ENCODE measurements around the gene CALHM4.

The CALHM4 gene, protein sequence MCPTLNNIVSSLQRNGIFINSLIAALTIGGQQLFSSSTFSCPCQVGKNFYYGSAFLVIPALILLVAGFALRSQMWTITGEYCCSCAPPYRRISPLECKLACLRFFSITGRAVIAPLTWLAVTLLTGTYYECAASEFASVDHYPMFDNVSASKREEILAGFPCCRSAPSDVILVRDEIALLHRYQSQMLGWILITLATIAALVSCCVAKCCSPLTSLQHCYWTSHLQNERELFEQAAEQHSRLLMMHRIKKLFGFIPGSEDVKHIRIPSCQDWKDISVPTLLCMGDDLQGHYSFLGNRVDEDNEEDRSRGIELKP

DNA sequence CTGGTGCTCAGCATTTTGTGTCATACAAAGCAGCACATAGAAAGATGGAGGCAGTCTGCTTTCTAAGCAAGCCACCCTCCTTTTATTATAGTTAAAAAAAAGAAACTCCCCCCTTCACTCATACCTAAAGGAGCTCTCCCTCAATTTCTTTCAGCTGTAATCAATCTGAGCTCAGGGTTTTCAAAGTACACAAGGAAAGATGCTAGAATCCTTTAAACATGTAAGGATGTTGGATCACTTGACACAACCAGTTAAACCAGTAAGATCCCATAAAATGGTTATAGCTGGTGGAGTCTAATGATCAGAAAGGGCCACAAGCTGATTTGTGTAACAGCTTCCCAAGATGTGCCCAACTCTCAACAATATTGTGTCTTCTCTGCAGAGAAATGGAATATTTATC is at the start of gene CALHM4:
CALHM4 (plus strand) TSS at position 301 of the 400 bp plus-strand sequence; CDS start at position 344, 43 bp downstream.
- DNase-seq (ENCODE audit: low spot score) = no peak

DNA sequence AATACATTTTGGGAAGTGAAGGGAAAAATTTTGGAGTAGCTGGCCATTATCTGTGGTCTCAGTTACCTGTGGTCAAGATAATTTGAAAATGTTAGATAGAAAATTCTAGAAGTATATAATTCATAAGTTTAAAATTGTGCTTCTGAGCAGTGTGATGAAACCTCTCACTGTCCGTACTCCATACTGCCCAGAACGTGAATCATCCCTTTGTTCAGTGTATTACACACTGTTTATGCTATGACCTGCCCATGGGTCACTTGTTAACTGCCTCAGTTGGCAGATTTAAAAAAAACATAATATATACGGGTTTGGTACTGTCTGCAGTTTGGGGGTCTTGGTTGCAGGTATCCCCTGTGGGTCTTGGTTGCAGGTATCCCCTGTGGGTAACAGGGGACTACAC is 46.2 kb upstream of the CALHM4 start:
- DNase-seq (ENCODE audit: low spot score) = no peak

DNA sequence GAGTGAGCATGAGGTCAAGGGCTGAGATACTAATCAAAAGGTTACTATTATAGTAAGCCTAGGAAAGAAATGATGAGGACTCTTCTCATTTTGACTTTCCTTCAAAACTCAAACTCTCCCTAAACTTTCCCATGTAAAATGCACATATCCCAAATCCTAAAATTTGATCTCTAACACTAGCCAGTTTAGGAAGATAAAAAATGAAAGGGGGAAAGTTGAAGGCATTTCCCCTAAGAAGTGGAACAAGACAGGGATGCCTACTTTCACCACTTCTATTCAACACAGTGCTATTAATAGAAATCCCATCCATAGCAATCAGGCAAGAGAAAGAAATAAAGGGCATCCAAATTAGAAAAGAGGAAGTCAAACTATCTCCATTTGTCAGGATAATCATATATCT is 45.0 kb upstream of the CALHM4 start:
- no peak for DNase-seq (ENCODE audit: low spot score)

DNA sequence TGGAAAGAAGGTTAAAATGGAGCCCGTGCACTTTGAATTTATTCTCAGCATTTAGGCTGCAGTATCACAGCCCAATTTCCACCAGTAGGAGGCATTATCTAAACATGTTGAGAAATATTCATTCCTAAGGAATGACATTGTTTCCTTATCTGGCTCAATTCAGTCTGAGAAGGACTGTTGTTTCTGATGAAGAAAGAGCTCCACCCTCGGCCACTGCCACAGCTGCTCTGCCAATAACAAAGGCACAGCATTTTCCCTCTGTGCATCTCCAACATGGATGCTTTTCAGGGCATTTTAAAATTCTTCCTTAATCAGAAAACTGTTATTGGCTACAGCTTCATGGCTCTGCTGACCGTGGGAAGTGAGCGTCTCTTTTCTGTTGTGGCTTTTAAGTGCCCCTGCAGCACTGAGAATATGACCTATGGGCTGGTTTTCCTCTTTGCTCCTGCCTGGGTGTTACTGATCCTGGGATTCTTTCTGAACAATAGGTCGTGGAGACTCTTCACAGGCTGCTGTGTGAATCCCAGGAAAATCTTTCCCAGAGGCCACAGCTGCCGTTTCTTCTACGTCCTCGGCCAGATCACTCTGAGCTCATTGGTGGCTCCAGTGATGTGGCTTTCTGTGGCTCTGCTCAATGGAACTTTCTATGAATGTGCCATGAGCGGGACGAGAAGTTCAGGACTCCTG is 42.0 kb upstream of the CALHM4 start, which contains the start of gene CALHM5:
CALHM5 (plus strand) TSS at position 216 of the 687 bp plus-strand sequence; CDS start at position 274, 58 bp downstream.
- peak; percentile 76 for DNase-seq (ENCODE audit: low spot score)

DNA sequence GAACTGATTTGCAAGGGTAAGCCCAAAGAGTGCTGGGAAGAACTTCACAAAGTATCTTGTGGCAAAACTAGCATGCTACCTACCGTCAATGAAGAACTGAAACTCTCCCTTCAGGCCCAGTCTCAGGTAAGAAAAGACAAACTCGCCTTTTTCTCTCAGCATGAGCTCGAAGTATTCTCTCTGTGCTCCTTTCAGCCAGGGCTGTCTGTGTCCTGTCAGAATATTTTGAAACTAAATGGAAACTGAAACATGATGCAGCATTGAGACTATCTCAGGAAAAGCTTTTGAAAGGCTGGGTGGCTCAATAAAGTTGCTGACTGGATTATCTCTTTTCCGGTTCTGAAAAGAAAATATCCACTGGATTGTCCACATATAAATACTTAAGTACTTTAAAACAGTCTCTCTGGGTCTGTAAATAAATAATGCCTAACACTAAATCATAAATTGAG is 41.4 kb upstream of the CALHM4 start:
- DNase-seq (ENCODE audit: low spot score) = no peak

DNA sequence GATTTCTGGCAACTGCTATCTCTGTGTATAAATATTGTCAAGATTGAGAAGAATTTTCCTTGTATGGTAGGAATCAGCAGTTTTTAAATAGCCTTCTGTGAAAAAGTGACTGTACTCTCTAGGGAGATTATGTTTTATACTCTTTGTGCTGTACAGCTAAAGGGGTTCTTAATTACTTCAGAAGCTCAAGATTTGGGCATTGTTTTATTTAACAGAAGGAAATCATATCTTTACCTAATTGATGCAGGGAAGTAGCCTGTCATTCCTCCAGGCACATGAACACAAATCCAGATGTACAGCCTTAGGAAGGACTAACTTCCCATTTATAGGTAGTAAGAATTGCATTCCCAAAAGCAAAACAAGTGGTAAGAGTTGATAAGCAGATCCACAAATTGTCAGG is 40.8 kb upstream of the CALHM4 start:
- no peak for DNase-seq (ENCODE audit: low spot score)

DNA sequence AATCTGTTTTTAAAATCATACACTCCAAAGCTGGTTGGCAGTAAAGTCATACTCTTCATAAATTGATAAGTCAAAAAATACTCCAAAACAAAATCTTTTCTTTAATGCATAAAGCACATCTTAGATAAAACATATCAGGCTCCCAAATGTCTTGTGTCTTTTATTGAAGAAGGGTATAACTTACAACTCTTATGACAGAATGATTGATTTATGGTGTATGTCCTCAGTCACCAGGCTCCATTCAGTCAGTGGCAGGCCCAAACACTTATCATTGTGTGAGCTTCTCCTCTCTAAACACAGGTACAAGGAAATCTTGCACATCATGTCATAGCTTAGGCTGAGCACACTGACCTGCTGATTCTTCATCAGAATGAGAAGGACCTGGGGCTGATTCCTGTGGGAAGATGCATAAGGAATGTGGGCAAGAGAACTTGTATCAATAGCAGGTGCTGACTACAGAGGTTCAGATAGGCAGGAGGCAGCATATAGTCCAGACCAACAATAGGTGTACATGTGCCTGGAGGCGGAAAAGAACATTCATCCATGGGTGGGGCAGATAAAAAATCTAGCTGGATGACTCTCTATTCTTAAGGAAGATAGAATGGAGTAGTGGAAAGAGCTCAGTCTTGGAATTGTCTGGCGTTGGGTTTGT is 40.2 kb upstream of the CALHM4 start:
- DNase-seq (ENCODE audit: low spot score) = no peak

DNA sequence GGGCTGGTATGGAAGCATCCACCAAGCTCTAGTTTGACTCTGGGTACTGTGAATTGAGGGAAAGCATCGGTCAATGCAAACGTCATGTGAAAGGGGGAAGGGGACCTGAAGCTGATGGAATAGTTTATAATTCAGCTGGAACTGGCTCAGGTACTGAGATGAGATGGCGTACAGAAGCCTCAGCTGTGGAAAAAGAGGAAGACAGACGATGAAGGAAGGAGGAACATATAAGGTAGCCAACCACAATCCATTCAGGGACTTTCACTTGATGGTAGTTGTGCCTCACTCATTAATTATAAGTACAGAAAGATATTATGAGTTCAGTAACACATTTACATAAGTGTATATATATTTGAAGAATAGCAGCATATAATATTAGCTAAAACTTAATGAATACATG is 39.4 kb upstream of the CALHM4 start:
- no peak for DNase-seq (ENCODE audit: low spot score)

DNA sequence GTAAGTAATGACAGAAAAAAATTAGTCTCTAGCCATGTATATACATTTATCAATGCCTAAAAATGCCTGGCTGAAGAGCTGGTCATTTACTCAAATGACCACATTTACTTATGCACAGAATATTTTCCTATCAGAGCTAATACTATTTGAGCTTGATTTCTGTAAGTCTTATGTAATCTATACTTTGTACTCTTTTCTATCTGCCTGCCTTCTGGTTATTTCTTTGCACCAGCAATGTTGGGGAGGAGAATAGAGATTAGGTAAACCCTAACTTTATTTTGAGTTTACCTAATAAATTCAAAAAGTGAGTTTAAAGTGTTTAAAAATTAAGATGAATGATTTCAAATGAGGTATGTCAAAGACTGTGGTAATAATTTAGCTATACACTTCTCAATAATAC is 38.4 kb upstream of the CALHM4 start:
- no peak for DNase-seq (ENCODE audit: low spot score)

DNA sequence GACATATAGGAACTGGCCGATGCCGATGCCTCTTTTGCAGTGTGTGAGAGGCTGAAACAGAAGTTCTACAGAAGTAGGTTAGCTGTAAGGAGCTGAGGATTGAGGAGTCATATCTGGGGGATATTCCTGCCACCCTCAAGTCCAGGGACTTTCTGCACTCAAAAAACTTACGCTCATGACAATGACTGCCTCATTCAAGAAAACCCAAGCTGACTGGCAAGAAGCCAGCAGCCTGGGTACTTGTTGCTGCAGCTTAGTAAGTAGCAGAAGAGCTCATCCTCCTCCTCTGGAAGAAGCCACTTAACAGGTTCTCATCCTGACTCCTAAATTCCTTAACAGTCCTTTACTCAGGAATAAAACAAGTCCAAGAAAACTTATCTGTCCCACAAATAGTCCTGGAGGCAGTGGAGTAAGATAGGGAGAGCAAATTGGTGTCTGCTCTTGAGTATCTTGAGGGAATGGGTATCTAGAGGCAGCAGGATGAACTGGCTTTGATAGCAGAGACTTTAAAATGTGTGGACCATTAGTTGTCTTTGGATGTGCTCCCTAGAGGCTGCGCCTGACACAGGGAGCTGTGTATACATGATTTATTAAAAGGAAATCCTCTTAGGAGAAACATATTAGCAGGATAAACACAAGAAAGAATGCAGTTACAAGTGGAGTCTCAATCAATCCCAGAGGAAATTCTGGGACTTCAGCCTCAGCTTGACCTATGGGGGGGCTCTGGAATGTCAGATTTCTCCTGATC is 34.8 kb upstream of the CALHM4 start:
- DNase-seq (ENCODE audit: low spot score) = no peak

DNA sequence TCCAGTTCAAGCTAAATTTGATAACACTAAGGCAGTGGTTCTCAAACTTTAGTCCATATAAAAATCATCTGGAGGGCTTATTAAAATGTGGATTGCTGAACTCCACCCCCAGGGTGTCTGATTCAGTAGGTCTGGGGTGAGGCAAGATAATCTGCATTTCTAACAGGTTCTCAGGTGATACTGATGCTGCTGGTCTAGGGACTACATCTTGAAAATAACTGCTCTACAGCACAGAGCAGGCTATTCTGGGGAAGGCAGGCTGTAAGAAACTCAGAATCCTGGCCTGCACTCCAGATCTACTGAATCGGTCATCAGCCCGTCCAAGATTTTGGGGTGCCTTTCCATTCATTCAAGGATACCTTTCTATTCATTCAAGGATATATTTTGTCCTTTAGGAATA is 30.7 kb upstream of the CALHM4 start:
- no peak for DNase-seq (ENCODE audit: low spot score)

DNA sequence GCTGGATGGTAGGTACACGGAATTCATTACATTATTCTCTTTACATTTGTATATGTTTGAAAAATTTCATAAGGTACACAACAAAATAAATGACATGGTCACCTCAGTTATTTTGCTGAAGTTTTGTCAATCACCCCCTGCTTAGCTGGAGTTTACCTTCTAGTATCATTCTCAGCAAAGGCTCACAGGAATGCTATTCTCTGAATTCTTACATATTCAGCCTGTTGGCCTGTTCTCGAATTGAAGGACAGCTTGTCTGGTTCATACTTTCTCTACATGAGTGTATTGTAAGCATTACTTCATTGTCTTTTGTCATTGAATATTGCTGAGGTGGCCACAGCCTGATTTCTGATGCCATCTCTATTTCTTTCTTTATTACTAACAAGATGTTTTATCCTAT is 29.3 kb upstream of the CALHM4 start:
- no peak for DNase-seq (ENCODE audit: low spot score)

DNA sequence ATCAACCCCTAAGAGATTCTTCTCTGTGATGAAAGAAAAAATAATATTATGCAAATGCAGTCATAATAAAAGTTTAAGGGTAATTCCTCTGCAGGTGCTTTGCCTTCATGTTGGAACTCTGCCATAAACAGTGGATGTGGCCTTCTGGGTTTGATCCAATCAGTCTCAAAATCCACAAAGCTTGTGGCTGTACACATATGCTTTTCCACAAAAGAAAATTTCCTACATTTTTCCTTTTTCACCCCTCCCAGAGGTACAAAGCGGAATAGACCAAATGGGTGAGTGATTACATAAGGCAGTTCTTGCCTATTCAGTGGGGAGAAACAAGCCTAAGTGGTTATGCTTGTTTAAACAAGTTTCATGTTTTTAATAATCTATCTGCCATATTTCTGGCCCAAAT is 25.4 kb upstream of the CALHM4 start:
- no peak for DNase-seq (ENCODE audit: low spot score)

DNA sequence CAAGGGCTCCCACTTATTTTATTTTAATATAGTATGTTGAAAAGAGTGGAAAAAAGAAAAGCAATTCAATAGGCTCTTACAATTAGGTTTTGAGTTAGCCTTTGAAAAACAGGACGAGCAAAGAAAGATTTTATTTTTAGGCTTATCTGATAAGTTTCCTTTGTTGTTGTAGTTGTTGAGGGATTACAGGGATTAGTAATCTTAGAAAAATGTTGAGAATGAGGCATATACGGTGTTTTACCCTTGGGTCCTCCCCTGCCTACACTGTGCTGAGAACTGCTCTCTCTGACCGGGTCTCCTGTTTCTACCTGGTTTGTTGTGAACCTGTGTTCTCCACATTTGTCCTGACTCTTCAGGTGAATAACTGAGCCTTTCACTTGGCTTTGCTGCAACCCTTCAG is 24.8 kb upstream of the CALHM4 start:
- DNase-seq (ENCODE audit: low spot score) = no peak

DNA sequence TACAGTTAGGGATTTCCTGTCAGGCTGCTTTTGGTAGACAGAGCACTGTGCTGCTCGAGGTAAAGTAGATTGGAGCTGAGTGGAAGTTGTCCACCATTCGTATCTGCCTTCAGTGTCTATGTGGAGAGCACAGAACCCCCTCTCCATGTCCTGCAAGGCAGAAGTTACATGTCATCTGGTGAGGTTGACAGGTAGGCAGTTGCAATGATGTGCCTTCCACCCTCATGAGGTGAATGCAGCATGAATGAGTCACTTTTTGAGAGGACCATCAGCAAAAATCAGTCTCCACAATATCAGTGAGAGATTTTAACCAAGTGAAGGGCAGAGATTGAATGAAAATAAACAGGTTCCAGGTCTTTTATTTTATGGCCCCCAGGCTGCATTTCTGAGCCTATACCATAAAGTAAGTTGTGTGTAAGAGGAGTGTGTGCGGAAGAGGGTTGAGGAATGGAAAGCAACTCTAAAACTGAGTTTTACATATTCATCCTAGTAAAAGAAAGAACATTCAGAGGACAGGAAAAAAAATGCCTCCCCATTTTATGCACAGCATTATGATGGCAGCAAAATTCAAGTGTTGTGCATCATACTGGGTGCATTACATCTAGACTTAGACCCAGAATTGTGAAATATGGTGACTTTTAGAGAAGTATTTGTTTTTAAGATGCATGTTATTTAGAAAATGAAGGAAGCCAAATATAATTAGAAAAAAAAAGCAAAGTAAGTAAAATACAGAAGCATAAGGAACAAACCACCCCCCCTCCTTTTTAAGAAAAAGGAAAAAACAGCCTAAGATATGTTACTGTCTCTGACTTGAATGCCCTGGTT is 23.9 kb upstream of the CALHM4 start:
- DNase-seq (ENCODE audit: low spot score) = peak; percentile 20

DNA sequence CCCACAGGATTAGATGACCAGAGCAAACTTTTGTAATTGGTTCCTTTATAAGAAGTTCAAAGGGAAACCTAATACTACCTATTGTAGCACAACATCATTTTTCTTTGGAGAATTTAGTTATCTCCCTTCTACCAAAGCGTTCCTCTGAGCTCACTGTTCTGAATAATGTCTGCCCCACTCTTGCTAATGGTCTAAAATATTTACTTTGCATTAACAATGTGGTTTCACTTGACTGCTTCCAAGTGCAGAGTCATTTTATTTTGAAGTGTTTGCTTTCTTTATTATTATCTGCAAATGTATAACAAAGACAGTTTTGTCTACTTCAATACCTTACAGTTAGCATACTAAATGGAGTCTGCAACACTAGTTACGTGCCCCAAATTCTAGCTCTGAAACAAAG is 23.1 kb upstream of the CALHM4 start:
- peak; percentile 43 for DNase-seq (ENCODE audit: low spot score)

DNA sequence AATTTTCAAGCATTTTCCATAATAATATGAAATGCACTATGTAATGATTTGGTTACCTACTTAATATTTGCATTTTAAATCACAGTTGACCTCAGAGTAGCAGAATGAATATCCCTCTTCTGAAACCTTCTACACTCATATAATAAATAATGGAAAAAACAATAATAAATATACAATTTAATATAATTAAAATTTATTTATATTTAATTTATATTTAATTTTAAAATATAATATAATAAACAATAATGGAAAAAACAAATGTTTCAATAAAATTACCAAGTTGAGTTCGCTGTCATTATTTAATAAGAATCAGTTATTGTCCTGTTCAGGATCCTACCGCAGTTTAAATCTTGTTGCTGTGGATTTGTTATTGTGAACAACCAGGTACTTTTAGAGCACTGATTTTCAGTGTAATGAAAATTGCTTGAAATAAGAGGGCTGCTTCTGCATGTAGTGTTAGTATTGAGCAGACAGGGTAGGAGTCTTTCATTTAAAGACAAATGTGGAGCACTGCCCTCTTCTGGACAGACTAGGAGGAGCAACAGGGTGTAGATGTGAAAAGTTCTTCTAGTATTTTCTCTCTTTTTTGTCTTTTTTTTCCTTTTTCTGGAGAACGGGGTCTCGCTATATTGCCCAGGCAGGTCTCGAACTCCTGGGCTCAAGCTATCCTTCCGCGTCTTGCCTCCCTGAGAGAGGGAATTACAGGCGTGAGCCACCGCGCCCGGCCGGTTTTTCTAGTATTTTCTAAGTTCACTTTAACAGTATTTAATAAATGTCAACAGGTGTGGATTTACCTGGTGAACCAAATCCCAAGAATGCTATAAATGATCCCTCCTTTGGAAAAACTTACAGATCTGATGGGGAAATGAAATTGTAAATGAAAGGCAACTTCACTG is 21.6 kb upstream of the CALHM4 start:
- peak; percentile 69 for DNase-seq (ENCODE audit: low spot score)

DNA sequence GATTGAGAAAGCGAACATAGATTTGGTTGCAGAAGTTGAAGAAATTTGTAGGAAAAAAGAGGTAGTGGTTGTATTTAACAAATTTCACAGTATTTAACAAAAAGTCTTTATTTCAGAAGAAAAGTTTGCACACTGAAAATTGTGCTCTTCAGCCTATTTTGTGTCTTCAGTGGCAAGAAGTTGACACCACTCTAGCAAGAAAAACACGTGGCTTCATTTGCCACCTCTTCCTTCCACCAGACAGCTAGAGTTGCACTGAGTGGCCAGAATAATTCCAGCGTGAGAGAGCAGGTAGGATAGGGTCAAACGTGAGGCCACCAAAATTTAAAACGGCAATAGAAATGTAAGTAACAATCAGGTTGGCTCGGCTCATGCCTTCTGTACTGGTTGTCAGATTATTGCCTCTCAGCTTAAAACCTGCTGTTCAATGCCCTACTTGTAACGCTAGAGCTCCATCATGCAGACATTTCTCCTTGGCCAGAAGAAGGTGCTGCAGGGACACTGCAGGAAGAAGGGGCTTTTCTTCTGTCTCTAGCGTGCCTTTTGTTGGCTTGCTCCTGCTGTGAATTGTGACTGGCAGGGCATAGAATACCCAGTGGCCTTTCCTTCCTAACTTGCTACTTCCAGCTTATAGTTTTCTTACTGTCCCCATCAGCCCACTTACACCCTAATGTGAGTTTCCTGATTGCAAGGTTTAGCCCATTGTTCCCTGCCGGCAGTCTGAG is 20.2 kb upstream of the CALHM4 start:
- no peak for DNase-seq (ENCODE audit: low spot score)

DNA sequence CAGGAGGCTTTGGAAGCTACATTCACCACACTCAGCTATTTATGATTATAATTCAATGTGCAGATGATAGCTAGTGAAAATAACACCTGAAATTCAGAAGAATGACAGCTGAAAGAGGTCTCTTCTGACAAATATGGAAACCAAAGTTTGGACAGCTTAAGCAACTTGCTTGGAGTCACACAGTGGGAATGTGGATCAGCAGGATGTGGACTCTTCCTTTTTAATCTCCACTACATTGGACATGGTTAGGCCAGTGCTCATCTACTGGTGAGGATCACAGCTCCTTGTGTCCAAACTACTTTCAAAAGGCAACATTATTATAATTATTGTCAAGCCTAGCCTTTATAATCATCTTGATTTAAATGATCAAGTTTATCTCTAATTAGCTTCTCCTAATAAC is 18.4 kb upstream of the CALHM4 start:
- DNase-seq (ENCODE audit: low spot score) = no peak

DNA sequence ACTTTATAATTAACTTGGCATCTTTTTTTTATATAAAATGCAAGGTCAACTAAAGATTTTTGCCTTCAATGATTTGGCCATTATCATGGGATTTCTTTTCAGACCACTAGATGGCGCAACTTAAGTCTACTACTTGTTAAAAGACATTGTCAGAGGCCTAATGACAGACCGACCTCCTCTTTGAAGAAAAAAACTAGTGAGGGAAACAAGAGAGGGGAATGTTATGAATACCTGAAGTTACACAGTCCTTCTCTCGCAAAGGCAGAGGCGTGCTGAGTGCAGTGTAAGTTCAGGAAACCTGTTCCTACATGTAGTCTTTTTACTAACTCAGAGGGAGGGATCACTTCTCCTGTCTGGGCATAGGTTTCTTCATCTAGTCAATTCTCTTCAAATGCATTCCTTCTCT is 17.3 kb upstream of the CALHM4 start:
- peak; percentile 67 for DNase-seq (ENCODE audit: low spot score)

All from kidney tubule cell (primary cell).